SK-N-SH treated with all-trans-retinoic acid at 6 μM for 48 hours (cell line): ENCODE measurements around the gene SELPLG.

Source experiments
- ARNTL ChIP-seq: fragments of 450-650 bp; formaldehyde crosslinking; IDR thresholded peaks from 2 replicates; pipeline ENCODE4 v1.5.0; 2020; ENCODE audit warnings: low read depth, mild to moderate bottlenecking, moderate library complexity, borderline replicate concordance
- CREB5 ChIP-seq: fragments of 250-450 bp; sonication (Bioruptor Pico); IDR thresholded peaks from 2 replicates; pipeline ENCODE4 v1.5.1; 2020; ENCODE audit warnings: low read depth, mild to moderate bottlenecking, moderate library complexity
- CSDC2 ChIP-seq: fragments of 250-450 bp; sonication (Bioruptor Pico); IDR thresholded peaks from 2 replicates; pipeline ENCODE4 v1.5.0; 2020; ENCODE audit warnings: mild to moderate bottlenecking, moderate library complexity
- CSRNP3 ChIP-seq: fragments of 250-450 bp; sonication (Bioruptor Pico); IDR thresholded peaks from 2 replicates; pipeline ENCODE4 v1.5.1; 2021; ENCODE audit warnings: mild to moderate bottlenecking, moderate library complexity
- PPARA ChIP-seq: fragments of 250-450 bp; sonication (Bioruptor Pico); IDR thresholded peaks from 2 replicates; pipeline ENCODE4 v1.5.0; 2020; ENCODE audit warnings: mild to moderate bottlenecking, borderline replicate concordance
- SNAI2 ChIP-seq: fragments of 250-450 bp; sonication (Bioruptor Pico); IDR thresholded peaks from 2 replicates; pipeline ENCODE4 v1.5.0; 2020; ENCODE audit warnings: mild to moderate bottlenecking, moderate library complexity
- ZC3H10 ChIP-seq: fragments of 250-450 bp; sonication (Bioruptor Pico); IDR thresholded peaks from 2 replicates; pipeline ENCODE4 v1.5.1; 2021; ENCODE audit warnings: mild to moderate bottlenecking, moderate library complexity
- ZFP30 ChIP-seq: fragments of 450-650 bp; formaldehyde crosslinking; IDR thresholded peaks from 2 replicates; pipeline ENCODE4 v1.5.0; 2022; ENCODE audit warnings: mild to moderate bottlenecking, moderate library complexity
- TF ChIP-seq, protein P1 (sequence below): fragments of 250-450 bp; sonication (Bioruptor Pico); IDR thresholded peaks from 2 replicates; pipeline ENCODE4 v1.8.0; 2021; ENCODE audit warnings: low read depth, mild to moderate bottlenecking, moderate library complexity, borderline replicate concordance
- TF ChIP-seq, protein P2 (sequence below): fragments of 250-450 bp; sonication (Bioruptor Pico); IDR thresholded peaks from 2 replicates; pipeline ENCODE4 v1.5.0; 2020; ENCODE audit warnings: mild to moderate bottlenecking, moderate library complexity

- TF ChIP-seq ZC3H10 (CRISPR knock-in tag) (no peak), ARNTL (CRISPR knock-in tag) (no peak), SNAI2 (CRISPR knock-in tag) (no peak), CSDC2 (no peak), ZFP30 (no peak), CSRNP3 (CRISPR knock-in tag) (no peak), CREB5 (CRISPR knock-in tag) (no peak), PPARA (CRISPR knock-in tag) (no peak)
- TF ChIP-seq, protein P1, sequence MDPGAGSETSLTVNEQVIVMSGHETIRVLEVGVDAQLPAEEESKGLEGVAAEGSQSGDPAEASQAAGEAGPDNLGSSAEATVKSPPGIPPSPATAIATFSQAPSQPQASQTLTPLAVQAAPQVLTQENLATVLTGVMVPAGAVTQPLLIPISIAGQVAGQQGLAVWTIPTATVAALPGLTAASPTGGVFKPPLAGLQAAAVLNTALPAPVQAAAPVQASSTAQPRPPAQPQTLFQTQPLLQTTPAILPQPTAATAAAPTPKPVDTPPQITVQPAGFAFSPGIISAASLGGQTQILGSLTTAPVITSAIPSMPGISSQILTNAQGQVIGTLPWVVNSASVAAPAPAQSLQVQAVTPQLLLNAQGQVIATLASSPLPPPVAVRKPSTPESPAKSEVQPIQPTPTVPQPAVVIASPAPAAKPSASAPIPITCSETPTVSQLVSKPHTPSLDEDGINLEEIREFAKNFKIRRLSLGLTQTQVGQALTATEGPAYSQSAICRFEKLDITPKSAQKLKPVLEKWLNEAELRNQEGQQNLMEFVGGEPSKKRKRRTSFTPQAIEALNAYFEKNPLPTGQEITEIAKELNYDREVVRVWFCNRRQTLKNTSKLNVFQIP (CRISPR knock-in tag), result no peak
- TF ChIP-seq, protein P2, sequence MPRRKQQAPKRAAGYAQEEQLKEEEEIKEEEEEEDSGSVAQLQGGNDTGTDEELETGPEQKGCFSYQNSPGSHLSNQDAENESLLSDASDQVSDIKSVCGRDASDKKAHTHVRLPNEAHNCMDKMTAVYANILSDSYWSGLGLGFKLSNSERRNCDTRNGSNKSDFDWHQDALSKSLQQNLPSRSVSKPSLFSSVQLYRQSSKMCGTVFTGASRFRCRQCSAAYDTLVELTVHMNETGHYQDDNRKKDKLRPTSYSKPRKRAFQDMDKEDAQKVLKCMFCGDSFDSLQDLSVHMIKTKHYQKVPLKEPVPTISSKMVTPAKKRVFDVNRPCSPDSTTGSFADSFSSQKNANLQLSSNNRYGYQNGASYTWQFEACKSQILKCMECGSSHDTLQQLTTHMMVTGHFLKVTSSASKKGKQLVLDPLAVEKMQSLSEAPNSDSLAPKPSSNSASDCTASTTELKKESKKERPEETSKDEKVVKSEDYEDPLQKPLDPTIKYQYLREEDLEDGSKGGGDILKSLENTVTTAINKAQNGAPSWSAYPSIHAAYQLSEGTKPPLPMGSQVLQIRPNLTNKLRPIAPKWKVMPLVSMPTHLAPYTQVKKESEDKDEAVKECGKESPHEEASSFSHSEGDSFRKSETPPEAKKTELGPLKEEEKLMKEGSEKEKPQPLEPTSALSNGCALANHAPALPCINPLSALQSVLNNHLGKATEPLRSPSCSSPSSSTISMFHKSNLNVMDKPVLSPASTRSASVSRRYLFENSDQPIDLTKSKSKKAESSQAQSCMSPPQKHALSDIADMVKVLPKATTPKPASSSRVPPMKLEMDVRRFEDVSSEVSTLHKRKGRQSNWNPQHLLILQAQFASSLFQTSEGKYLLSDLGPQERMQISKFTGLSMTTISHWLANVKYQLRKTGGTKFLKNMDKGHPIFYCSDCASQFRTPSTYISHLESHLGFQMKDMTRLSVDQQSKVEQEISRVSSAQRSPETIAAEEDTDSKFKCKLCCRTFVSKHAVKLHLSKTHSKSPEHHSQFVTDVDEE, result no peak
Observed at GRCh38 chr12:108605000-108605689, 28.5 kb downstream of the SELPLG start.
